NCI-H524 treated with DMSO at 0.1 percent for 48 hours (cell line): ENCODE measurements around the gene CXCR1.
A peak's percentile ranks its signal among the peaks of the same experiment; 100 is the strongest.
"Not testable (repeated sequence)": the region's sequence is repeated elsewhere in the genome, so short reads cannot be mapped to it uniquely, and the experiment has no call there.

Source experiments
- DNase-seq: peaks from one replicate; lab custom pipeline; 2025; lab: John Stamatoyannopoulos, UW

CXCR1 gene

DNA sequence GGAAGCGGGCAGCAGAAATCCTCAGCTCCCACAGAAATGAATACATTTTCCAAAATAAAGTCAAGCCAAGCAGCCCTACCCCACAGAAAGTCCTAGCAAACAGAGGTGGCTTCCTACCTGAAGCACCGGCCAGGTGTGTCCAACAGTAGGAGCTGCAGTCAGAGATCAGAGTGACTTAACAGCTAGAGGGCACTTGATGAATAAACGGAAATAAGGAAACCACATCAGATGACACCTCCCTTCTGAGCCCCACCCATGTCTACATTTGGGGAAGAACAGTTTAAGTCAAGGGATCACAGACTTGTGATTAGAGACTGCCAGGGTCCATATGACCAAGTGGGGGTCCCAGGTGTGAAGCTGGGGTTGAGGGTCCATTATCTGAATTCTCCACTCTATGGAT is at the start of gene CXCR1:
Gene CXCR1, minus strand, starts transcription at position 172 of the 400 bp plus-strand sequence. CDS start 1,751 bp downstream, outside the sequence.
- no peak for DNase-seq

DNA sequence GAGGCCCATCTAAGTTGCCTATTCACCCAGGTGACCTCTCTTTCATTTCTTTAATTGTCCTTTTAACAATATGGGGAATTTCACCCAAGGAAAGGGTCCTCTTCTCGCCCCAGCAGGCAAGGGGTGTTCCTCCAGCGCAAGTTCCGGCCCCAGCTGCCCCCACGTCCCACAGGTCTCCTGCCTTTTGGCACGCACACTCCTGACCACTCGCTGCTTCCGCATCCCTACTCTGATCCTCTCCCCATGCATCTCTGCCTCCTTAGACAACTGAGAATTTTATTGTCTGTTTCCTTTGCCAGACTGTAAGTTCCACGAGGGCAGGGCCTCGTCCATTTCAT is 49.5 kb upstream of the CXCR1 start:
- DNase-seq = no peak

DNA sequence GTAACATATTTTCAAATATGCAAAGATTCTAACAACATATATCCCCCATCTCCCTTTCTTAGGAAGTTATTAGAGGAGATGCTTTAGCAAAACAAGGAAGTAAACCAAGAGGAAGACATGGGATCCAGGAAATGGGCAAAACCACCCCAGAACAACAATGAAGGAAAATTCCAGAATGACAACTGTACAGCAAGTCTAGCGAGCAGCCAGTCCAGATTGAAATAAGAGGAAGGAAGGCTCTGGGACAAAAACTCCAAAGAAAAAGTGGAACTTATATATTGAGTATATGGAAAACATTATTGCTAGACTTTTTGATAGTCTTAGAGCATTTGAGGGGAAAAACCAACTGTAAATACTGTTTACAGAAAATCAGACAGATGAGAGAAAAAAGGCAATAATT is 47.4 kb upstream of the CXCR1 start:
- DNase-seq = no peak

DNA sequence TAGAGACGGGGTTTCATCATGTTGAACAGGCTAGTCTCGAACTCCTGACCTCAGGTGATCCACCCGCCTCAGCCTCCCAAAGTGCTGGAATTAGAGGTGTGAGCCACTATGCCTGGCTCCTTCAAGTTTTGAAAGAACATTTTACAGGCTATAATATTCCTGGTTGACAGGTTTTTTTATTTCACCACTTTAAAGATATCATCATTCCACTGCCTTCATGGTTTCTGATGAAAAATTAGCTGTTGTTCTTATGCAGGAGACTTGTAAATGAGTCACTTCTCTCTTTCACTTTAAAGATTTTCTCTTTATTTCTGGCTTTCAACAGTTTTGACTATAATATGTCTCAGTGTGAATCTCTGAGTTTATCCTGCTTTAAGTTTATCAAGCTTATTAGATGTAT is 42.3 kb upstream of the CXCR1 start:
- DNase-seq = no peak

DNA sequence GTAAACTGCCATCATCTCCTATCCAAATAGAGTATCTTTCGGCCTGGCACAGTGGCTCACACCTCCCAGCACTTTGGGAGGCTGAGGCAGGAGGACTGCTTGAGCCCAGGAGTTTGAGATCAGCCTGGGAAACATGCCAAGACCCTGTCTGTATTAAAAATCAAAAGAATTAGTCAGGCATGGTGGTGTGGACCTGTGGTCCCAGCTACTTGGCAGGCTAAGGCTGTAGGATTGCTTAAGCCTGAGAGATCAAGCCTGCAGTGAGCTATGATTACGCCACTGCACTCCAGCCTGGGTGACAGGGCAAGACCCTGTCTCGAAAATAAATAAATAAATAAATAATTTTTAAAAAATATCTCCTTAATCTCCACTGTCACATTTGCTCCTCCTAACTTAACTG is 35.5 kb upstream of the CXCR1 start:
- no peak for DNase-seq

DNA sequence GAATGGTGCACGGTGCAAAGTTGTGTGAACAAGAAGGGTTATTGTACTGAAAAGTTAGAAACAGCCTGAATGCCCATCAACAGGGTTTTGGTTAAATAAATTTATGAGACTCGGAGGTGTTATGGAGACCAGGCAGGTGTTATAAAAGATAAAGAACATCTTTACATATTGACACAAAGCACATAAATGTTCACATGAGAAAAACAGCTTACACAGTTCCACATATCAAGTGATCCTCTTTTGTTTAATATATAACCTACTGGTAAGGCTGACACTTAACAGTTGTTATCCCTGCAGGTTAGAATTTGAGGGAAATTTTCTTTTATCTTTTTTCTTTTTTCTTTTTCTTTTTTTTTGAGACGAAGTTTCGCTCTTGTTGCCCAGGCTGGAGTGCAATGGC is 30.2 kb upstream of the CXCR1 start:
- DNase-seq = no peak

DNA sequence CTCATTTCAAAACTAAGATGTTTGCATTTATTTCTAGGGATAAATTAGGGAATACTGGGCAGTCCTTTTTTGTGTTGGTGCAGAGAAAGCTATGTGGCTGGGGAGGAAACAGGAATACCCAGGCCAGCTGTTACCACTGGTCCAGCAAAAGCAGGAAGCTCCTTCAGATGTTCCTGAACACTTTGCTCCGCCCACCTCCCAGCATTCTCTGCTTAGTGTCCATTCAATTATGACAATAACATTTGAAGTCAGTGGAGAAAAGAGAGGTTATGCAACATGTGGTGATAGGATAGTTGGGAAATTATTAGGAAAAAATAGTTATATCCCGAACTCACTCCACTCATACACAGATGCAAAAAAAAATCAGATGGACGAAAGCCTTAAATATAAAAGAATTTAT is 28.1 kb upstream of the CXCR1 start:
- no peak for DNase-seq

DNA sequence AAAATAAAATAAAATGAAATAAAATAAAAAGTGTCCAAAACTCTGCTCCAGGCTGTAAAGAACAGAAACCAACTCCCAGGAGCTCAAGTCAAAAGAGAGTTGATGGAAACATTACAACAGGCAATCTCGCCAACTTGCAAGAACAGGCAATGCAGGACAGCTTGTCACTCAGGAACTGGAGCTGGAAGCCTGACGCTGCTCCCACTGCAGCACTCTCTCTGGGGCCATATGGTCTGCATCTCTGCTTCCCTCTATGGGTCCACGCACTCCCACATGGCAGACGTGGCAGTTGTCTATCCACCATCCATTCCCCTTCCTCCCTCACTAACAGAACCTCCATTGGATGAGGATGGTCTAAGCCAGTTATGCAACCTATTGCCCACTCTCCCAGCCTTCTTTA is 26.9 kb upstream of the CXCR1 start:
- DNase-seq = no peak

DNA sequence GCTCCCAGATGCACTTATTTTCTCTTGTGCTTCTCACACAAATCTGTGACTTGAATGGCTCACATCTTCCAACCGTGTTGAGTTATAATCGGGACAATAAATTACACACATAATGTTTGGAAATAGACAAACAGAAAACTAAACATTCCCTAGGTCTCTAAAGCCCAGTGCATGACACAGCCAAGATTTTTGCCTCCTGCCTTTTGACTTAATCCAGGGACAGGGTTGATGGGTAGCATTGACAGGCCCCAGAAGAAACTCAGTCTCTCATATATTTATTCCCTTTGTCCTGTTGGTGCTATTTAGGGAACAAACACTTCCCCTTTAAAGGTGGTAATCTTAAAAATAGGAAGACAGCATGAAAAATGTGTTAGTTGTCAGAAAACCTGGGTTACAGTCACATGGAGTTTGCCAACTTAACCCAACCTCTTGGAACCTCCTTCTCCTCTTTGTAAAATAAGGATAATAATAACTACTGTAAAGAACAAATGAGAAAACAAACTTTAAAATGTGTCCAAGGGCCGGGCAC is 26.2 kb upstream of the CXCR1 start:
- no peak for DNase-seq

DNA sequence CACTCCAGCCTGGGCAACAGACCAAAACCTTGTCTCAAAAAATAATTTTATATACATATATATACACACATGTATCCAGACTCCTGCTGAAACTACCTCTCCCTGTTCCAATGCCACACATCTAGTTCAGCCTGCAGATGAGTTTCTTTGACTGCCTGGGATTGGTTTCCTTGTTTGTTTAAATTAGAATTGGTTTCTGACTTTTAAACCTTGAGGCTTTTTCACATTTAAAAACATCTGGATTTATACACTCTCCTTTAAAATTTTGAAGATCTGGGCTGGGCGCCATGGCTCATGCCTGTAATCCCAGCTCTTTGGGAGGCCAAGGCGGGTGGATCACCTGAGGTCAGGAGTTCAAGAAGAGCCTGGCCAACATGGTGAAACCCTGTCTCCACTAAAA is 21.8 kb upstream of the CXCR1 start:
- no peak for DNase-seq

DNA sequence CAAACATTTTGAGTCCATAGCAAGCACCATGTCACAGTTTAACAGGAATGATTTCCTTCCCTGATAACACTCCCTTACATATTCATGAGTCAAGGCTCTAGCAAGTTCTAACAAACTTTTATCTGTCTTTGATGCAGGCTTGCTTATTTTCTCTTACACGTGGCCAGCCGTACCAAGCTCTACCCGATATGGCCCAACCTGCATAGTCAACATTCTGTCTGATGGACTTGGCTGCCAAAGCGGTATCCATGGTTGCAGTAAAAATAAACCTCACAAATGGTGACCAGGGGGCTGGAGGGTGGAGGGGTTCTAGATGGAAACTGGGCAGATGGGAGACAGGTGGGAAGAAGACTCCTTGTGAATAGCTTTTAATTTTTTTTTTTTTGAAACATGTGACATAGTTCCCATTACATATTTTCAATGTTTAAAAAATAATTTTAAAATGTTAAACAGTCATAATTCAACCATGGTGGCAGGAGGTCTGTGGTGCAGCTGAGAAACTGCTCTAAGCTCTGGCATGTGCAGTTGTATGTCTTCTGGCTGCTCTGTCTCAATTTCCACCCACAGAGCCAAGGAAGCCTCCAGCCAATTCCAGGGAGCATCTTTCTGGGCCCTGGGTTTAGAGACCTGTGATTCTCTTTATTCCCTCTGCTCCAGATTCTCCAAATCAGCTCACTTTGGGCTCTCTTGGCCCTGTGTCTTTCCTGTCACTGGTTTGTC is 20.7 kb upstream of the CXCR1 start:
- DNase-seq = no peak

DNA sequence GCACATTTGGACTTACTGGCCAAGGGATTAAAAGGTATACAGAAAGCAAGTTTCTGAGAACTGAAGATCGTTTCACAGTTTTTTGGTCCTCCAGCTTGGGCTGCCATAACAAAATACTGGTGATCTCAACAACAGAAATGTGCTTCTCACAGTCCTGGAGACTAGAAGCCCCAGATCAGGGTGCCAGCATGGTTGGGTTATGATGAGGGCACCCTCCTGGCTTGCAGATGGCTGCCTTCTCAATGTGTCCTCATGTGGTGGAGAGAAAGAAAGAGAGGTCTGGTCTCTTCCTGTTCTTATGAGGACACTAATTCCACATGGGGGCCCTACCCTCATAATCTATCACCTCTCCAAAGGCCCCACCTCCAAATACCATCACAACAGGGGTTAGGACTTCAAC is 20.1 kb upstream of the CXCR1 start:
- DNase-seq = no peak

DNA sequence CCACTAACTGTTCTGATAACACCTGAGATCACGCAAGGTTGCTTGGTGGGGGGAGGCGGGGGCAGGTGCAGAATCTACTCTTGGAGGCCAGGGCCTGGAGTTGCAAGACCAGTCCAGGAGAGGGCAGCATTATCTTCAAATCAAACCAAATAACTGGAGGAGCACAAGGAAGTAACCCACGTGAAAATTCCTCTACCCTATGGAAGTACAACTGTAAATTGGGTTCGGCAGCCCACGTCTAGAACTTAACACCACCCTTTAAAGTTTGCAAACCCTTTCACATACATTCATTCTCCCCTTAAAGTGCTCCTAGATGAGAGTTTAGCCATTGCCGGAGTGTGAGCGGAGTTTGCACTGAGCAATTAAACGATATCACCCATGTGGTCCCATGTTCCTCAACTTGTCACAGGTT is 19.6 kb upstream of the CXCR1 start:
- peak; percentile 8 for DNase-seq

DNA sequence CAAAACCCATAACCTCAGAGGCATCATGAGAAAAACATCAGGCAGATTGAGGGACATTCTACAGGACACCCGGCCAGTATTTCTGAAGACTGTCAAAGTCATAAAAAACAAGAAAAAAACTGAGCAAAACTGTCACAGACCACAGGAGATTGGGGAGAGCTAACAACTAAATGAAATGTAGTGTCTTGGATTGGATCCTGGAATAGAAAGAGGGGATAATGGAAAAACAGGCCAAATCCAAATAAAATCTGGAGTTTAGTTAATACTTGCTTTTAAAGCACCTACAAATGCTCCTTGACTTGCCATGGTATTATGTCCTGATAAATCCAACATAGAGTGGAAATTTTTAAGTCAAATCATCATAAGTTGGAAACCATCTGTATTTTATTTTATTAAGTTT is 17.6 kb upstream of the CXCR1 start:
- DNase-seq = no peak

DNA sequence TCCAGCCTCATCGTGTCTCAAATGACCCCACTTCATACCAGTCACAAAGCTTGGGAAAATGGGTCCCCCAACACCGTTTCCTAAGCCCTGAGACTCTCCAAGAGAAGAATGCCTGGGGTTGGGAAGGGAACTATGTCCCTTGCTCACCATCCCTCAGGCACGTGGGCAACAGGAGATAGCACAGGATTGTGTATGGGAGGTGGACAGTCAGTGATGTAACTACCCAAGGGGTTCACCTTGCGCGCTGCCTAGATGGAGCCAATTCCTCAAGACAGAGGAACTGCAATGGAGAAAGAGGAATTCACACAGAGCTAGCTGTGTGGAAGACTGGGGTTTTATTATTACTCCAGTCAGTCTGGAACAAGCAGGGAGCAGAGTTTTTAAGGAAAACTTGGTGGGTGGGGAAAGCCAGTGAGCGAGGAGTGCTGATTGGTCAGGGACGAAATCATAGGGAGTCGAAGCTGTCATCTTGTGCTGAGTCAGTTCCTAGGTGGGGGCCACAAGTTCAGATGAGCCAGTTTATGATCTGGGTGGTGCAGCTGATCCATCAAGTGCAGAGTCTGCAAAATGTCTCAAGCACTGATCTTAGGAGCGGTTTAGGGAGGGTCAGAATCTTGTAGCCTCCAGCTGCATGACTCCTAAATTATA is 13.8 kb upstream of the CXCR1 start:
- DNase-seq = no peak

DNA sequence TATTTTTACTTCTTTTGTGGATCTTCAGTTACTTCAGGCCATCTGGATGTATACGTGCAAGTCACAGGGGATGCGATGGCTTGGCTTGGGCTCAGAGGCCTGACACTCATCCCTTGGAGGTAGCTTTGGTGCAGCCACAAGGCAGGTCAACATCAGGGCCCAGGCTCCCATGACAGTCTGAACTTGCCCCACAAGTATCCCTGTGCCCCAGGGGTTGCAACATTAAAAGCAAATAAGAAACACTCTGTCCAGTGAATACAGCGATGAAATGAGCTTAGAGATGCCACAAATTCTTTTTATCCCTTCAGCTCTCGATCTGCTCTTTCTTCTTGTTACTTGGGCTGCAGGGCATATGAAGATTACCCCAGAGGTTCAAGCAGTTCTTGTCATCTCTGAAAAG is 13.0 kb upstream of the CXCR1 start:
- no peak for DNase-seq

DNA sequence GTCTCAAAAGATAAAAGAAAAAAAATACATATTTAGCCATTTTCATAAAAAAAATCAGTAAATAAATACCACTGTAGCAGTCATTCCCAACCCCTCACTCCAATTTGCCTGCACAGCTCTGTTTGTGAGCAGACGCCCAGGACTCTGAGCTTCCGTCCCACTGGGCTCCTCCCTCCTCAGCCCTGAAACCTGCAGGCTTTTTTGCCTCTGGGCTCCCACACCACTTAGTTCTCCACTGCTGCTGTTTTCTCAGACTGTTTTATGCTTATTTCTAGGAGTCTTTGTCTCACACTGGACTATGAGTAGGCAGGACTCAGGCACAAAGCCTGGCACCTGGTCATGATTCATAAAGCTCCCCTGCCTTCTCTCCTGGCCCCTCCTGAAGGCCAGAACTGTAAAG is 6.1 kb upstream of the CXCR1 start:
- no peak for DNase-seq

DNA sequence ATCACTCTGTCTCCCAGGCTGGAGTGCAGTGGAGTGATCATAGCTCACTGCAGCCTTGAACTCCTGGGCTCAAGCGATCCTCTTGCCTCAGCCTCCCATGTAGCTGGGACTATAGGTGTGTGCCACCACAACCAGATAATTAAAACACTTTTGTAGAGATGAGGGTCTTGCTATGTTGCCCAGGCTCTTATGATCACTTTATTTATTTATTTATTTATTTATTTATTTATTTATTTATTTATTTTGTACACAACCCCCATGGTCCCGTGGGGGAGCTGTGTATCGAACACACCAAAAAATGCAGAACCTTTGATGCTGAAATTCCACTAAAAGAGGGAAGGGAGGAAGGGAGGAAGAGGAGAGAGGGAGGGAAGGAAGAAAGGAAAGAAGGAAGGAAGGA is 5.0 kb upstream of the CXCR1 start:
- not testable (repeated sequence) for DNase-seq

DNA sequence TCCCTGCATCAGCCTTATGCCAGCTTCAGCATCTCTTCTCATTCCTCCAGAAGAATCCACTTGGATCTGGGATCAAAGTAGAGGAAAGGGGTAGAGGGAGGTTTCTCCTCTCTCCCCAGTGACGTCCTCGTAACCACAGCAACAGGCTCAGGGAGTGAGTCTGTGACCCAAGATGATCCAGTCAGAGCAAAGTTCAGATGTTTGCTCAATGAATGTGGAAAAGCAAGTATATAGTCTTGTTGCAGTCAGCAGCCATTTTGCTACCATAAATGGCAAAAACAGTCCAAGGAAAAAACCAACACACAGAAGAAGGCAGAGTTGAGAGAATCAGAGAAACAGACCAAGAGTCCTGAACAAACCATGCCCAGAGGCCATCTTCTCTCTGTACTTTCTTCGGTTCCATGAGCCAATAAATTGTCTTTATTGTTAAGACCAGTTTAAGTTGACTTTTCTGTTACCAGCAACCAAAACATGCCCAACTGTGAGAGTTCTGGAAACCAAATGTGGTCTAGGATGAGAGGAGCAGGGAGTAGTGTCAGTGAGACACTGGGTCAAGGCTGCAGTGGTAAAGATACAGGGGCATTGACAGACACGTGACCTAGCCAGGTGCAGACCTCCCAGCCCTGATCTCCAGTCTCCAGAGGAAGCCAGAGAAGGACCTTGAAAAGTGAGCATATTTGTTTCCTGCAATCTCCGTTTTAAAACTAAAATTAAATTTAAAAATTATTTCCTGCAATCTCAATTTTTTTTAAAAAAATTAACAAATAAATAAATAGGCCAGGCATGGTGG is 3.2 kb upstream of the CXCR1 start:
- no peak for DNase-seq

DNA sequence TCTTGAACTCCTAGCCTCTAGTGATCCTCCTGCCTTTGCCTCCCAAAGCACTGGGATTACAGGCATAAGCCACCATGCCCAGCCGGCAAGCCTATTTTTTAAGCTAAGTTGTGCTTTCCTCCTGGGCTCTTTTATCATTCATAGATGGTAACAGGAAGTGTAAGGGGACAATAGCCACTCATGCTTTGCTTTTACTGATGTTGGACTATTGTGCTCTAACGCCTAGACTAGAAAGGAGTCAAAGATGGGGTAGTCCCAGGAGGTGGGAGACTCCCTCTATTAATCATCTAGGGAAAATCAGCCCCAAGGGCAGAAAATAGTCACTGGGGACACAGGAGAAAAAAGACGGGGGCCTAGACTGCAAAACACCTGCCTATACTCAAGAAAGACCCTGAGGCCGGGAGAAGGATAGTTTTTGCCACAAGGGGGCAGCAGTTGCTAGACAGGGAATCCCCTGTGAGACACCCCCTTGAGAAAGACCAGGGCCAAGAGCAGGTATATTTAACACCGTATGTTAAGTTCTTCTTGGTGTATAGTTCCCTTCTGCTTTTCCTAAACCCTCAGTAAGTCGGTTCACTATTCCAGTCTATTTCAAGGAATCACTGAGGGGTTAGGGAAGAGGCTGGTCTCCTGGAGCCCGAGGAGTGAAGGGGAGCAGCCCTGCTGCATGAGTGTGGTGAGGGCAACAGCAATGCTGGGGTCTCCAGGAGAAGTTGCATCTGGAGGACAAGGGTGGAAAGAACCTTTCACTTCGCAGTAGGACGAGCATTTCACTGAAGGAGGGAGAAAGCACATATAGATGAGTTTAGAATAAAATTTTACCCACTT is 2.1 kb upstream of the CXCR1 start:
- no peak for DNase-seq

DNA sequence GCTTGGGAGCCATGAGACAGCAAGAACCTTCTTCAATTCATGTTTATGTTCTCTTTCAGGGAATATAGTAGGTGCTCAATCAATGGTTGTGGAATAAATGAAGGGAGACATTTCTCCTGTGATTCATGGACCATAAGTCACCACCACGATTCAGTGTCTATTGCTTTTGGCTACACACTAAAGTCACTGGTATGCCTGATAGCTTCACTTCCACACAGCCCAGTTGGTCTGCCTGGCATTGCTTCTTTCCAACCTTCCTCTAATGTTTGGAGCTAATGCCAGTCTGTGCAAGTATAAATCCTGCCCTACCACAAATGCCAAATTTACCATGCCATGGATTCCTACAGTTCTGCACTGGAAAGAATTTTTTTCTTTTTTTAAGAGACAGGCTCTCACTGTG is 1.3 kb upstream of the CXCR1 start:
- no peak for DNase-seq

DNA sequence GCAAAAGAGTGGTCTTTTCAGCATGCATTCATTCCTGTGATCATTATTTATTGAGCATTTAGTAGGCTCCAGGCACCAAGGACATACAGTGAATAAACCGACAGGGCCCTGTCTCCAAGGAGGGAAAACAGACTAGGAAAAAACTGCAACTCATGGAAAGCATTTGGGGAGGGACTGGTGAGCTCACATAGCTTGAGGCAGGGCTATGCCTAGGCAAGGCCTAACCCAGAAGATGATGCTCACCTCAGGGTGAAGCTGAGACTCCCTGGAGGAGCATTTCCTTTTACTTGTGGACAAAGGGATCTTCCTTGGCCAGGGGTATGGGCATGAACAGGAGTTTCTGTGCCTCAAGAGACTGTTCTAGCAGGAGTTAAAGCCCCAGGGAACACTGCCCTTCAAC is 3.9 kb downstream of the CXCR1 start:
- DNase-seq = no peak
